HG03575 (cell line): Measurements from ENCODE around the gene VWA8.

Source experiments
- ATAC-seq: cut with Tn5 transposase; IDR thresholded peaks from one replicate; pipeline ENCODE4 v1.9.1; 2021; ENCODE audit not compliant: unreplicated experiment, insufficient number of reproducible peaks, low FRiP score; ENCODE audit errors: extremely low read depth

VWA8 gene

GRCh38 chr13:41533266-41534052, 427.4 kb downstream of the VWA8 start:
- ATAC-seq, result no peak

- ATAC-seq, result no peak
Observed at GRCh38 chr13:41528021-41528420, 432.9 kb downstream of the VWA8 start.

DNA sequence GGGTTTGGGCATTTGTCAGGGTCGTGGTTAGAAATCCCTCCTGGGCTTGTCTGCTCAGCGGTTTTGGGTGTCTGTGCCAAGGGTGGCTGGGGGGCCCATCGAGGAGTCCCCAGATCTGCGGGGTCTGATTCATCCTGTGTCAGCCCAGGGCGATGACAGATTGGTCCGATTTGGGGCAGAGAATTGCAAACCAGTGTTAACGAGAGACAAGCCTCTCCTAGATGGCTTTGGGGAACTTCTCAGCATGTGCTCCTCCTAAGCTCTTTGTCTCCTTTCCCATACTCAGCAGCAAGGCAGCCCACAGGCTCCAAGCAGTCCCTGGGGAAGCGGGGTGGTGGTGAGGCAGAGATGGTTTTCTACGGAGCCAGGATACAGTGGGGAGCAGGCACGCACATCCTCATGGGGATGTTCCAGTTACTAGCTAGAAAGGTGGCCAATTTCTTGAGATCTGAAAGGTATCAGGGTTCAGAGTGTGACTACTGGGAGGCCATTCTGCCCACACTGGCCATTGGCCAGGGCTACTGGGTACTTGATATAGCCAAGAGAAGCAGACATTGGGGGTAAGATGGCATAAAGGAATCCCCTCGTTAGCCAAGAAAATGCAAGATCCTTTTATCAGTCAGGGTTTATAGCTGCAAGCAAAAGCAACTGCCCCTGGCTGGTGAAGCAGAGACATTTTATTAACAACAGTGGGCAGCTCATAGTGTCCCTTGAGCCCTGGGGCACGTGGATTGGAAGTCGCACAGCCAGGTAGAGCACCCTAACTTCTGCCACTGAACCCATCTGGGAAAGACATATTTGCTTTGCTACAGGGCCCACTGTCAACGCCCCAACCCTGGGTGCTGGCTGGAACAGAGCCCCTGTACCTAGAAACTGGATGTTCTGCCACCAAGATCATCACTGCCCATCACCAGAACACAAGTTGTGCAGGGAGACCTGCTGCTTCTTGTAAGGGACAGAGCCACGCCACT, 440.0 kb downstream of the VWA8 start:
- no peak for ATAC-seq

DNA sequence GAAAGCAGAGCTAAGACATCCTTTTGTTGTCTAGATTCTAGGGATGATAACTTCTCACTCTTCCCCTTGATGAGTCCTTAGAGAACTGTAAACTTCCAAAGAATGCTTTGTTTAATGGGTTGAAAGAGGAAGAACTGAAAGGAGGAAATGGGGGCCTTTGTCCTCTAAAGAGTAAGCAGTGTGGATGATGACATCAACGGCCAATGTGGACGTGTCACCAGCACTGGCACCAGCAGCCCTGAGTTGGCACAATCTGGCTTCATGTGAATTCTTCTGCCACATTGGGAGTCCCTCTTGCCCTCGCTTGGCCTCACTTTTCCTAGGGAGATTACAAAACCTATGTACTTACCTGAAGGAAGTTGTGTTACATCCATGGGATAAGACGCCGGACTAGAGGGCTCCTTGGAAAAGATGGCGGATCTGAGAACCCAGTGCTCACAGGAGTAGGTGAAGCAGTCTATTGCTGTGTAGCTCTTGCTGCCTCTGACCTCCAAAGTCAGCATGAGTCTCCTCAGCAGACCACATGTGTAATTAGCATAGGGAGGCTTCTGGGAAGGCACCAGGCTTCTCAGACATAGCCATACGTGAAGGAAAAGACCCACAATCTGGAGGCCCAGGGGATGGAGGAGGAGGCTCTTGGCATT, 440.8 kb downstream of the VWA8 start:
- ATAC-seq, result no peak
